GM18858 (cell line): ENCODE data around the gene ATP5MC3.

Experiments used
- ATAC-seq: cut with Tn5 transposase; IDR thresholded peaks from one replicate; pipeline ENCODE4 v1.9.1; 2021; ENCODE audit not compliant: unreplicated experiment

ATP5MC3 gene

GRCh38 chr2:175168564-175168945 lies 13.0 kb downstream of the ATP5MC3 start:
- ATAC-seq = peak; percentile 10

GRCh38 chr2:175167792-175168563 lies 13.5 kb downstream of the ATP5MC3 start, which contains the start of gene ATF2:
TSS of gene ATF2 (minus strand) at chr2:175168203. CDS start at chr2:175136443, 31,760 bp downstream.
- peak; percentile 90 for ATAC-seq

- ATAC-seq = no peak
Observed at GRCh38 chr2:175167076-175167791, 14.3 kb downstream of the ATP5MC3 start.

GRCh38 chr2:175166216-175166824 lies 15.2 kb downstream of the ATP5MC3 start:
- no peak for ATAC-seq

GRCh38 chr2:175164235-175164634 lies 17.3 kb downstream of the ATP5MC3 start:
- no peak for ATAC-seq

GRCh38 chr2:175158894-175159293 lies 22.6 kb downstream of the ATP5MC3 start:
- no peak for ATAC-seq

- ATAC-seq = no peak
Observed at GRCh38 chr2:175156534-175156933, 25.0 kb downstream of the ATP5MC3 start.

- peak; percentile 79 for ATAC-seq
Observed at GRCh38 chr2:175154661-175155082, 26.8 kb downstream of the ATP5MC3 start.

GRCh38 chr2:175152242-175152641 lies 29.3 kb downstream of the ATP5MC3 start:
- ATAC-seq = peak; percentile 82

GRCh38 chr2:175151791-175152190 lies 29.7 kb downstream of the ATP5MC3 start:
- no peak for ATAC-seq

GRCh38 chr2:175147186-175147585 lies 34.3 kb downstream of the ATP5MC3 start:
- ATAC-seq = no peak

GRCh38 chr2:175143678-175144077 lies 37.8 kb downstream of the ATP5MC3 start:
- no peak for ATAC-seq

- no peak for ATAC-seq
Observed at GRCh38 chr2:175143191-175143590, 38.3 kb downstream of the ATP5MC3 start.

- ATAC-seq = no peak
Observed at GRCh38 chr2:175140332-175140731, 41.2 kb downstream of the ATP5MC3 start.

GRCh38 chr2:175137793-175138192 lies 43.7 kb downstream of the ATP5MC3 start:
- no peak for ATAC-seq

- ATAC-seq = peak; percentile 57
Observed at GRCh38 chr2:175136334-175137215, 44.9 kb downstream of the ATP5MC3 start.

- ATAC-seq = no peak
Observed at GRCh38 chr2:175135862-175136261, 45.6 kb downstream of the ATP5MC3 start.

- ATAC-seq = no peak
Observed at GRCh38 chr2:175135177-175135576, 46.3 kb downstream of the ATP5MC3 start.

GRCh38 chr2:175131252-175131651 lies 50.3 kb downstream of the ATP5MC3 start:
- ATAC-seq = no peak

- no peak for ATAC-seq
Observed at GRCh38 chr2:175126661-175127060, 54.8 kb downstream of the ATP5MC3 start.
